ELR (cell line): ENCODE measurements around the gene TPSAB1.
"Not testable (repeated sequence)": the region's sequence is repeated elsewhere in the genome, so short reads cannot be mapped to it uniquely, and the experiment has no call there.

Source experiments
- DNase-seq: peaks from one replicate; pipeline ENCODE4 v3.0.0-alpha.2; 2015; ENCODE audit warnings: low read depth

TPSAB1 gene

GRCh38 chr16:1240436-1240835 lies at the start of gene TPSAB1:
TSS of gene TPSAB1 (plus strand) at chr16:1240705. CDS start at chr16:1240939, 234 bp downstream.
- not testable (repeated sequence) for DNase-seq

DNA sequence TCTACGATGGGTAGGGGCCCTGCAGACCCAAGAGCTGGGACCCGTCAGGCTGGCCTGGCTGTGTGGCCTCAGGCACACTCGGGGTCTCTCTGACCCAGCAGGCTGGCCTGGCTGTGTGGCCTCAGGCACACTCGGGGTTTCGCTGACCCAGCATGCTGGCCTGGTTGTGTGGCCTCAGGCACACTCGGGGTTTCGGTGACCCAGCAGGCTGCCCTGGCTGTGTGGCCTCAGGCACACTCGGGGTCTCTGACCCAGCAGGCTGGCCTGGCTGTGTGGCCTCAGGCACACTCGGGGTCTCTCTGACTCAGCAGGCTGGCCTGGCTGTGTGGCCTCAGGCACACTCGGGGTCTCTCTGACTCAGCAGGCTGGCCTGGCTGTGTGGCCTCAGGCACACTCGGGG lies 49.7 kb upstream of the TPSAB1 start:
- DNase-seq, result not testable (repeated sequence)

DNA sequence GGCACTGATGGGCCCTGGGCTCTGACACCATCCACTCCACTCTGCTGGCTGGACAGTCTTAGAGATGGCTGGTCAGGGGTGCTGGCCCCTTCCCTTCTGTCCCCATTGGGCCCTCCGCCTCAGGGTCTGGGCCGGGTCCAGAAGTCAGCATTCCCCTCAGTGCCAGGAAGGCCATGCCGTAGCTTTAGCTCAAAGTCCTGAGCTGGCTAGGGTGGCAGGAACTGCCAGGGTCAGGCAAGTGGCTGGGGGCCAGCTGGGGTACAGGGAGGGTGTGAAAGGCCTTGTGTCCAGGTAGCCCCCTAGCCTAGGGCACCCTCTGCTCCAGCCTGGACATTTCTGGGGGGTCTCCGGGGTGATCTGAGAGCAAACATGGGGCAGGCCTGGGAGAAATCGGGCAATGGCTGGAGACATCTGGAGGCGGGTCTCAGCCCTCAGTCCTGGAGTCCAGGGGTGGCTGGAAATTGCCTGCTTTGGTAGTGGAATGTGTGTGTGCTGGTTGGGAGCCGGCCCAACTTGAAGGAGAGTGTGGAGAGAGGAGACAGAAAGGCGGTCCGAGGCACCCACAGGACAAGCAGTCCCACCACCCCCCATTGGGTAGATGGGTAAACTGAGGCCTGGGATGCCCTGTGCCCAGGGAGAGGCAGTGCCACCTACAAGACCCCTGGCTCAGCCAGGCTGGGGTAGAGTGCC lies 48.0 kb upstream of the TPSAB1 start:
- no peak for DNase-seq

- no peak for DNase-seq
Observed at GRCh38 chr16:1193143-1193824, 47.2 kb upstream of the TPSAB1 start.

DNA sequence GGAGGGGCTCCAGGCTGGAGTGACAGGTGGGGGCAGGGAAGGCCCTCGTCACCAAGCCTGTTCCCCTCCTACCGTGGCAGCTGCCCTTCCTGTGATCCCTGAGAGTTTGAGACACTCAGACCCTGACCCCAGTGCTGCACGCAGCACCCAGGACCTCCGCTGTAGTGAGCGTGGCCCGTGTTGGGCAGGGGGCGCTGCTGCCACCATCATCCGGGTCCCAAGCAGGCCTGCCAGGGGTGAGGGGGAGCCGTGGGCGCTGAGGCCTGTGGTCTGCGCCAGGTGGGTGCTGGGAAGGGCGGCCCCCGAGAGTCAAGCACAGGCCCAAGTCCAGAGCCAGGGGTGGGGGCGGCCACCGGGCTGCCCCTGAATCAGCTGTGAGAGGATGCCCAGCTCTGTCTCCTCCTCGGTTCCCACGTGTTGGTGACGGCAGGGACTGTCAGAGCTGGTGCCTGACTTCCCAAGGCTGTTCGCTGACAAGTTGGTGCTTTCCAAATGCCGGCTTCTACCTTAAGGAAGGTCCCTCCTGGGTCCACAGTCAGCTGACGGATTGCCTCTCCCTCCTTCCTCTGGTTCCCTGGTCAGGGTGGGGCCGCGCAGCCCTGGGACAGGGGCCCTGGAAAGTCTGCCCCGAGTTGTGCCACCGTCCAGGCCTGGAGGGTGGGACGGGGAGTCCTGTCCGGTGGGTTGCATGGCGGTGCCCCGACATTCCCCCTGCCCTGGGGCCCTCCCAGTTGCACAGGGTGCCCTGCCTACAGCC lies 46.5 kb upstream of the TPSAB1 start:
- no peak for DNase-seq

DNA sequence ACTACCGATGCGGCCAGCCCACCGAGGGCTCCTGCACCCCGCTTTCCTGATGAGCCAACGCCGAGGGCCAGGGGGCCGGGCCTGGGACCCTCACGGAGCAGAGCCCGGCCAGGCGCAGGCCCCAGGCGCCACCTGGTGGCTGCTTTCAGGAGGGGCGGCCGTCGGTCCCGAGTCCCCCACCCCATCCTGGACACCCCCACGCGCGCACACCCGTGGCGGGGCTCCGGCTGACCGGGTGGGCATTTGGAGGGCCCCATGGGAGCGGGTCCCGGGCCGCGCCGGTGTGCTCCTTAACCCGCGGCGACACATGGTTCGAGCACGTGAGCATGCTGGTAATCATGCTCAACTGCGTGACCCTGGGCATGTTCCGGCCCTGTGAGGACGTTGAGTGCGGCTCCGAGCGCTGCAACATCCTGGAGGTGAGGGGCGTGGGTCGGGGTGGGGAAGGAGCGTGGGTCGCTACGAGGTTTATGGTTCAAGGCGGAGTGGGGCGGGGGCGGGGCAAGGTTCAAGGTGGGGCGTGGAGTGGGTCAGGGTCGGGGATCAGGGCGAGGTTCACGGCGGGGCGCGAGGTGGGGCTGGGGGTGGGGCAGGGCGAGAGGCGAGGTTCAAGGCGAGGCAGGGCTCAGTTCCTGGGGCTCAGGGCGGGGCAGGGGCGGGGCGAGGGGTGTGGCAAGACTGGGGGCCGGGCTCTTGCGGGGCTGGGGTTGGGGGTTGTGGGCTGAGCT lies 45.7 kb upstream of the TPSAB1 start:
- no peak for DNase-seq

DNA sequence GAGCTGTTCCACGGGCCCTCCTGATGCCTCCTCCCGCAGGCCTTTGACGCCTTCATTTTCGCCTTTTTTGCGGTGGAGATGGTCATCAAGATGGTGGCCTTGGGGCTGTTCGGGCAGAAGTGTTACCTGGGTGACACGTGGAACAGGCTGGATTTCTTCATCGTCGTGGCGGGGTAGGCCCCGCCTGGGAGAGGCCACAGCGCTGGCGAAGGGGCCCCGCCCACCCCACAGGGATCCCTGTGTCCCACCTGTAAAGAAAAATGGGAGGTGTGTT lies 45.2 kb upstream of the TPSAB1 start:
- DNase-seq, result no peak

DNA sequence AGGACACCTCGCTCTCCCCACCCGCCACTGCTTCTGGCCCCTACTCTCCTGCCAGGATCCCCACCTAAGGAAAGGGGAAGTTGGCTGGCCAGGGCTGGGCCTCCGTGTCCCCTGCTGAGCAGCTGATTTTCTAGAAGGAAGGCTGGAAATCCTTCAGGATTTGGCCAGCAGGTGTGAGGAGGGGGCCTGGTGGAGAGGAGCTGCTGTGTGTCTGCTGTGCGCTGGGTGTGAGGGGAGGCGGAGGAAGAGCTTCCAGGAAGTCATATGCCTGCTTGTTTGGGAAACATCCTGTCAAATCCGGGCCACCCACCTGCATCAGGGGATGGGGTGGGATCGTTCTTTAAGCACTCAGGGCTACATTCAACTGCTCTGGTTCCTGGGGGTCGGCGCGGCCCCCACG lies 44.0 kb upstream of the TPSAB1 start:
- DNase-seq, result no peak

GRCh38 chr16:1197237-1197866 lies 43.2 kb upstream of the TPSAB1 start:
- no peak for DNase-seq

DNA sequence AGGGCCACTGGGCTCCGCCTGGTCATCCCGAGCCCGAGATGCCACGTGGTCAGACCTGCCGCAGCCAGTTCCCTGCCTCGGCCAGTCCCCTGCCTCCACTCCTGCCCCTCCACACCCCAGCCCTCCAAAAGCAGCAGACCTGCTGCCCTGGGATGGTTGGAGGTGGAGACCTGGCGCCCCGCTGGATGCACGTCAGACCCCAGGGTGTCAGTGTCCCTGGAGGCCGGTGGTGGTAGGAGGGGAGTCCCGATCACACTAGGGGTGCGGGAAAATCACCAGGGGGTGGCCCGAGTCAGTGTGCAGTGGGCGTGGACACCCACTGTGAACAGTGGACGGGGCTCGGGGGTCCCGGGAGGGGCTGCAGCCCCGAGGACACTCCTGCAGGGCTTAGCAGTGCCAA lies 42.3 kb upstream of the TPSAB1 start:
- DNase-seq, result no peak

DNA sequence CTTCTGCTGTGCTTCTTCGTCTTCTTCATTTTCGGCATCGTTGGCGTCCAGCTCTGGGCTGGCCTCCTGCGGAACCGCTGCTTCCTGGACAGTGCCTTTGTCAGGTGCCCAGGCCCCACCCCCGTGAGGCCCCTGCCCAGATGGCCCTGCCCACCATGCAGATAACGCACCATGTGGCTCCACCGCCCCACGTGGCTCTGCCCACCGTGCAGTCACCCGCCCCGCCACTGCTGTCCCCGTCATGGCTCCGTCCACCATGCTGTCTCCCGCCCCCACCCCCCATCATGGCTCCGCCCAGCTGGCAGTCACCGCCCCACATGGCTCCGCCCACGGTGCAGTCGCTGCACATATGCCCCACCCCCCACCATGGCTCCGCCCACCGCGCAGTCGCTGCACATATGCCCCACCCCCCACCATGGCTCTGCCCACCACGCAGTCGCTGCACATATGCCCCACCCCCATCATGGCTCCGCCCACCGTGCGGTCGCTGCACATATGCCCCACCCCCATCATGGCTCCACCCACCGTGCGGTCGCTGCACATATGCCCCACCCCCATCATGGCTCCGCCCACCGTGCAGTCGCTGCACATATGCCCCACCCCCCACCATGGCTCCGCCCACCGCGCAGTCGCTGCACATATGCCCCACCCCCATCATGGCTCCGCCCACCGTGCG lies 41.7 kb upstream of the TPSAB1 start:
- DNase-seq, result not testable (repeated sequence)

DNA sequence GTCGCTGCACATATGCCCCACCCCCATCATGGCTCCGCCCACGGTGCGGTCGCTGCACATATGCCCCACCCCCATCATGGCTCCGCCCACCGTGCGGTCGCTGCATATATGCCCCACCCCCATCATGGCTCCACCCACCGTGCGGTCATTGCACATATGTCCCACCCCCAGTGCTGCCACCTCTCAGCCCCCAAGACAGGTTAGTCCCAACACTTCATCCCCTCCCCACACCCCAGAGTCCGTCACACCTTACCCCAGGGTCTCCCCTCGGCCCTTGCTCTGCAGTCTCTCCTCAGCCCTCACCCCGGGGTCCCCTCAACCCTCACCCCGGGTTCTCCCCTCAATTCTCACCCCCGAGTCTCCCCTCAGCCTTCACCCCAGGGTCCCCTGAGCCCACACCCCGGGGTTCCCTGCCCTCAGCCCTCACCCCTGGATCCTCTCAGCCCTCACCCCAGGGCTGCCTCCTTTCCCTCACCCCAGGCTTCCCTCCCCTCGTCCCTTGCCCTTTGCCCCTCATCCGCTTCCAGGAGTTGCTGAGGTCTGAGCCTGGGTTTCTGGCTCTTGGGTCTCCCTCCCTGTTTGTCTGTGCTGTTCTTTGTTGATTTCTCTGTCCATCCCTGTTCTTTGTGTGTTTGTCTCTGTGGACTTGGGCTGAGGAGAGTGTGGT lies 41.0 kb upstream of the TPSAB1 start:
- no peak for DNase-seq

- no peak for DNase-seq
Observed at GRCh38 chr16:1200014-1200627, 40.4 kb upstream of the TPSAB1 start.

DNA sequence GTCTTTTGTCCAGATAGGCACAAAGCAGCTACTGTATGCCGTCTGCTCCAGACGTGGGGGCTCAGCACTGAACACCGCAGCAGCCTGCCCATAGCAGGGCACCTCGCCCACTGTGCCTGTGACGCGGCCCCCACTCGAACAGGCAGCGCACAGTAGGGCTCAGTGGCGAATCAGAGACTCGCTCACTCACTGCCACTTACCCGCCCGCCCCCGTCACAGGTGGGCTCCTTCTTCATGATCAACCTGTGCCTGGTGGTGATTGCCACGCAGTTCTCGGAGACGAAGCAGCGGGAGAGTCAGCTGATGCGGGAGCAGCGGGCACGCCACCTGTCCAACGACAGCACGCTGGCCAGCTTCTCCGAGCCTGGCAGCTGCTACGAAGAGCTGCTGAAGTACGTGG lies 39.1 kb upstream of the TPSAB1 start:
- DNase-seq, result no peak

- no peak for DNase-seq
Observed at GRCh38 chr16:1202274-1202673, 38.2 kb upstream of the TPSAB1 start.

GRCh38 chr16:1204933-1205332 lies 35.6 kb upstream of the TPSAB1 start:
- DNase-seq, result no peak

- no peak for DNase-seq
Observed at GRCh38 chr16:1206326-1206725, 34.2 kb upstream of the TPSAB1 start.

GRCh38 chr16:1206786-1207185 lies 33.7 kb upstream of the TPSAB1 start:
- no peak for DNase-seq

GRCh38 chr16:1208239-1208830 lies 32.2 kb upstream of the TPSAB1 start:
- no peak for DNase-seq

- no peak for DNase-seq
Observed at GRCh38 chr16:1209081-1209480, 31.4 kb upstream of the TPSAB1 start.
